ENCODE results near the gene ZPLD1.

DNA sequence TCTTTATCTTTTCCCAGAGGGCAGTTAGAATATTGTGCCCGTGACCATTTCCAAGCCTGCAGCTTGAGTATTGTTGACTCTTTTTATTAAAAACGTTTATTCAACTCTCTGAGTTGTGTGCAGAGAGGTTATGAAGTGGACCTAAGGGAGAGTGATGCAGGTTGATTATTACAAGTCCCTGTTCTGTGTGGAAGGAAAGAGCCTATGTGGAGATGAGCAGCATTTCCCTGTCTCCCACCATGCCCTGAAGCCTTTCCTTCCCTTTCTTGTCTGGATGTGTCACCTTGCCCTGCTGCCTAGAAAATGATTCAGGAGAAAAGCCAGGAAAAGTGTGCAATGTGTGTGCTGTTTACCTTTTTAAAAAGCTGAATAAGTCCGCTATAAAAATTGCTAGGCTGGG lies 19.4 kb downstream of the ZPLD1 start:
- TF ChIP-seq, protein P1, sequence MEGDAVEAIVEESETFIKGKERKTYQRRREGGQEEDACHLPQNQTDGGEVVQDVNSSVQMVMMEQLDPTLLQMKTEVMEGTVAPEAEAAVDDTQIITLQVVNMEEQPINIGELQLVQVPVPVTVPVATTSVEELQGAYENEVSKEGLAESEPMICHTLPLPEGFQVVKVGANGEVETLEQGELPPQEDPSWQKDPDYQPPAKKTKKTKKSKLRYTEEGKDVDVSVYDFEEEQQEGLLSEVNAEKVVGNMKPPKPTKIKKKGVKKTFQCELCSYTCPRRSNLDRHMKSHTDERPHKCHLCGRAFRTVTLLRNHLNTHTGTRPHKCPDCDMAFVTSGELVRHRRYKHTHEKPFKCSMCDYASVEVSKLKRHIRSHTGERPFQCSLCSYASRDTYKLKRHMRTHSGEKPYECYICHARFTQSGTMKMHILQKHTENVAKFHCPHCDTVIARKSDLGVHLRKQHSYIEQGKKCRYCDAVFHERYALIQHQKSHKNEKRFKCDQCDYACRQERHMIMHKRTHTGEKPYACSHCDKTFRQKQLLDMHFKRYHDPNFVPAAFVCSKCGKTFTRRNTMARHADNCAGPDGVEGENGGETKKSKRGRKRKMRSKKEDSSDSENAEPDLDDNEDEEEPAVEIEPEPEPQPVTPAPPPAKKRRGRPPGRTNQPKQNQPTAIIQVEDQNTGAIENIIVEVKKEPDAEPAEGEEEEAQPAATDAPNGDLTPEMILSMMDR (conservative IDR thresholded peaks at IDR 0.05; ENCODE audit: low read depth, low read length) = no peak
- TF ChIP-seq EZH2phosphoT487 (IDR thresholded peaks at IDR 0.05; ENCODE audit: borderline replicate concordance, low read length) = no peak
